Hepatocyte (in vitro differentiated cells): ENCODE measurements around the gene C2orf92. TPM values are rescaled to one million over a fixed set of nuclear protein-coding genes. Genes with fewer than 3 reads are reported as not detected.

ENCODE experiments used
- DNase-seq: peaks from one replicate; pipeline ENCODE4 v3.0.0-alpha.2; 2016; ENCODE audit warnings: low spot score
- H2AFZ ChIP-seq: fragments of 200-600 bp; sonication (generic); 2 replicates; pipeline ENCODE4 v1.6.0; 2016; ENCODE audit warnings: antibody characterized with exemption, mild to moderate bottlenecking
- H3K27ac ChIP-seq: fragments of 200-600 bp; sonication (generic); 2 replicates; pipeline ENCODE4 v1.5.1; 2016; ENCODE audit warnings: mild to moderate bottlenecking
- H3K27me3 ChIP-seq: fragments of 200-600 bp; sonication (generic); 2 replicates; pipeline ENCODE4 v1.6.1; 2016
- H3K36me3 ChIP-seq: fragments of 200-600 bp; sonication (generic); replicated peaks from 2 replicates; pipeline ENCODE4 v1.5.1; 2016; ENCODE audit warnings: low read depth; ENCODE audit not compliant: insufficient read depth
- H3K4me1 ChIP-seq: fragments of 200-600 bp; sonication (generic); 2 replicates; pipeline ENCODE4 v1.5.1; 2016; ENCODE audit warnings: mild to moderate bottlenecking, moderate library complexity; ENCODE audit not compliant: insufficient read depth
- H3K4me2 ChIP-seq: fragments of 200-600 bp; sonication (generic); 2 replicates; pipeline ENCODE4 v1.6.0; 2016
- H3K4me3 ChIP-seq: fragments of 200-600 bp; sonication (generic); 2 replicates; pipeline ENCODE4 v1.5.1; 2016; ENCODE audit warnings: mild to moderate bottlenecking
- H3K79me2 ChIP-seq: fragments of 200-600 bp; sonication (generic); 2 replicates; pipeline ENCODE4 v1.6.0; 2017; ENCODE audit warnings: mild to moderate bottlenecking
- H3K9me2 ChIP-seq: fragments of 200-600 bp; sonication (generic); replicated peaks from 2 replicates; pipeline ENCODE4 v1.6.0; 2017; ENCODE audit warnings: mild to moderate bottlenecking; ENCODE audit not compliant: insufficient read depth
- H3K9me3 ChIP-seq: fragments of 200-600 bp; sonication (generic); 2 replicates; pipeline ENCODE4 v1.5.1; 2016; ENCODE audit warnings: low read depth, mild to moderate bottlenecking
- H4K20me1 ChIP-seq: fragments of 200-600 bp; sonication (generic); 2 replicates; pipeline ENCODE4 v1.6.0; 2016; ENCODE audit warnings: mild to moderate bottlenecking; ENCODE audit not compliant: insufficient read depth, poor library complexity, severe bottlenecking
- CTCF ChIP-seq: fragments of 200-600 bp; sonication (generic); IDR thresholded peaks from 2 replicates; pipeline ENCODE4 v1.5.1; 2016; ENCODE audit warnings: antibody characterized with exemption, mild to moderate bottlenecking; ENCODE audit not compliant: poor library complexity
- EZH2 ChIP-seq: fragments of 200-600 bp; sonication (generic); IDR thresholded peaks from 2 replicates; pipeline ENCODE4 v1.6.1; 2016; ENCODE audit warnings: antibody characterized with exemption, mild to moderate bottlenecking, borderline replicate concordance
- EZH2phosphoT487 ChIP-seq: fragments of 200-600 bp; sonication (generic); IDR thresholded peaks from one replicate; pipeline ENCODE4 v1.6.1; 2018; ENCODE audit warnings: antibody characterized with exemption, mild to moderate bottlenecking, low read depth, moderate library complexity; ENCODE audit not compliant: unreplicated experiment, severe bottlenecking
- WGBS: methylation state at CpG from one replicate; pipeline ENCODE4 v1.1.6; 2016; ENCODE audit warnings: low lambda C conversion rate; ENCODE audit errors: missing lambda C conversion rate; 5-methylcytosine and 5-hydroxymethylcytosine counted together
- polyA plus RNA-seq: library from polyadenylated mRNA; unstranded; fragments of >200 nt; fragmentation: Nextera tagmentation; extraction: Ambion mirVana; gene quantifications from 2 replicates; pipeline ENCODE4 v1.2.1, GENCODE V29; 2016
- total RNA-seq: library from RNA; depleted of rRNA; stranded (reverse); fragments of >200 nt; gene quantifications from 2 replicates; pipeline ENCODE4 v1.2.3, GENCODE V29; 2014

Gene C2orf92
- total and polyA plus RNA-seq, 2 experiments from 2014 or later: 2.1 to 4.5 TPM

- TF ChIP-seq CTCF (no peak), EZH2phosphoT487 (no peak), EZH2 (no peak)
- H3K27ac ChIP-seq: peak overlapping the region; percentile 93
- no peaks in the 10 kb centered on the region for H3K9me2 ChIP-seq
- no peak for DNase-seq
- H3K9me3 ChIP-seq: no peaks in the 10 kb centered on the region
- H3K4me2 ChIP-seq: peak overlapping the region; percentile 83
- H3K79me2 ChIP-seq: peaks cover 15% of the 10 kb centered on the region
- peaks cover 5% of the 10 kb centered on the region for H3K4me1 ChIP-seq
- H3K4me3 ChIP-seq: no peak overlapping the region
- H3K27me3 ChIP-seq: no peaks in the 10 kb centered on the region
- H4K20me1 ChIP-seq: no peaks in the 10 kb centered on the region
- 97% methylated on average over 4 of the region's 4 CpGs for WGBS
- H3K36me3 ChIP-seq: peaks cover 6% of the 10 kb centered on the region
- H2AFZ ChIP-seq: no peak overlapping the region
Measured at GRCh38 chr2:97644023-97644717, 25.3 kb upstream of the C2orf92 start.

- no peak for DNase-seq
- Histone ChIP-seq H3K9me2 (no peaks in the 10 kb centered on the region), H2AFZ (peak overlapping the region; percentile 94), H3K4me3 (peak overlapping the region; percentile 23), H3K27ac (peak overlapping the region; percentile 93), H3K4me2 (peak overlapping the region; percentile 83), H3K4me1 (peaks cover 5% of the 10 kb centered on the region), H3K79me2 (peaks cover 15% of the 10 kb centered on the region), H3K27me3 (no peaks in the 10 kb centered on the region), H3K9me3 (no peaks in the 10 kb centered on the region), H4K20me1 (no peaks in the 10 kb centered on the region), H3K36me3 (peaks cover 6% of the 10 kb centered on the region)
- TF ChIP-seq CTCF (no peak), EZH2 (no peak), EZH2phosphoT487 (no peak)
- WGBS: 14% methylated on average over 19 of the region's 19 CpGs
Measured at GRCh38 chr2:97645112-97645694, 24.3 kb upstream of the C2orf92 start.

GRCh38 chr2:97645695-97646629, 23.6 kb upstream of the C2orf92 start, which contains the start of gene COX5B:
COX5B (plus strand) TSS chr2:97646062; CDS start chr2:97646087, 25 bp downstream.
- Histone ChIP-seq H3K4me2 (peak within 1 kb of the TSS; percentile 96), H3K9me2 (no peaks in the 10 kb centered on the region), H2AFZ (peak within 1 kb of the TSS; percentile 94), H4K20me1 (no peaks in the 10 kb centered on the region), H3K36me3 (peaks cover 6% of the 10 kb centered on the region), H3K79me2 (peaks cover 15% of the 10 kb centered on the region), H3K27ac (peak within 1 kb of the TSS; percentile 93), H3K4me3 (peak within 1 kb of the TSS; percentile 77), H3K9me3 (no peaks in the 10 kb centered on the region), H3K27me3 (no peaks in the 10 kb centered on the region), H3K4me1 (peaks cover 5% of the 10 kb centered on the region)
- no peak for TF ChIP-seq EZH2phosphoT487
- no peak for TF ChIP-seq CTCF
- no peak for TF ChIP-seq EZH2
- 1% methylated on average over 62 of the region's 63 CpGs for WGBS
- peak; percentile 99 for DNase-seq
